Astrocyte of the spinal cord (primary cell): Measurements from ENCODE around the gene SLC4A2.
A peak's percentile ranks its signal among the peaks of the same experiment; 100 is the strongest.
"Not testable (repeated sequence)": the region's sequence is repeated elsewhere in the genome, so short reads cannot be mapped to it uniquely, and the experiment has no call there.

ENCODE experiments used
- DNase-seq: peaks from one replicate; pipeline ENCODE4 v3.0.0; 2011; ENCODE audit warnings: low read depth, low spot score
- H3K4me3 ChIP-seq: 2 replicates; pipeline ENCODE4 v1.5.1; 2011; ENCODE audit warnings: low read depth, mild to moderate bottlenecking, low read length, moderate library complexity
- CTCF ChIP-seq: IDR thresholded peaks from 2 replicates; pipeline ENCODE4 v1.5.1; 2012; ENCODE audit warnings: low read depth, mild to moderate bottlenecking, low read length, inconsistent platforms
- in situ Hi-C: cut with HindIII; loops from 2 replicates; pipeline ENCODE4 v1.10.0; 2017; ENCODE audit warnings: low sequenced_read_pairs

SLC4A2 gene

GRCh38 chr7:151024435-151025056 lies 34.8 kb upstream of the SLC4A2 start, which contains the start of gene ATG9B:
TSS of gene ATG9B (minus strand) at chr7:151024494. CDS start at chr7:151024423, 71 bp downstream.
- no peak for TF ChIP-seq CTCF
- DNase-seq: no peak
- no peak within 1 kb of the TSS for H3K4me3 ChIP-seq
- in situ Hi-C loops: no loop called here

- DNase-seq: peak; percentile 18
- no peak overlapping the region for H3K4me3 ChIP-seq
- TF ChIP-seq CTCF: no peak
- in situ Hi-C loops: no loop called here
Measured at GRCh38 chr7:151025924-151026671, 33.3 kb upstream of the SLC4A2 start.

- DNase-seq, in situ Hi-C loops: not testable (repeated sequence)
- peak overlapping the region; percentile 88 for H3K4me3 ChIP-seq
Measured at GRCh38 chr7:151026771-151027727, 32.3 kb upstream of the SLC4A2 start.

- in situ Hi-C loops, DNase-seq: not testable (repeated sequence)
- H3K4me3 ChIP-seq: peak overlapping the region; percentile 88
Measured at GRCh38 chr7:151027728-151028130, 31.7 kb upstream of the SLC4A2 start.

GRCh38 chr7:151028131-151028947 lies 31.1 kb upstream of the SLC4A2 start, which contains the start of gene ABCB8:
TSS of gene ABCB8 (plus strand) at chr7:151028450. CDS start at chr7:151028516, 66 bp downstream.
- DNase-seq: peak; percentile 100
- in situ Hi-C loops: no loop called here

GRCh38 chr7:151028948-151029501 lies 30.4 kb upstream of the SLC4A2 start:
- no peak for DNase-seq
- peak overlapping the region; percentile 88 for H3K4me3 ChIP-seq
- in situ Hi-C loops: no loop called here
- TF ChIP-seq CTCF: no peak

More at GRCh38 chr7:151028131-151028947, 31.1 kb upstream of the SLC4A2 start, which contains the start of gene ABCB8:
- H3K4me3 ChIP-seq: peak within 1 kb of the TSS; percentile 88
- peak; percentile 40 for TF ChIP-seq CTCF
